ENCODE results near the gene HEATR1.
"Not testable (repeated sequence)": the region's sequence is repeated elsewhere in the genome, so short reads cannot be mapped to it uniquely, and the experiment has no call there.

Gene HEATR1

DNA sequence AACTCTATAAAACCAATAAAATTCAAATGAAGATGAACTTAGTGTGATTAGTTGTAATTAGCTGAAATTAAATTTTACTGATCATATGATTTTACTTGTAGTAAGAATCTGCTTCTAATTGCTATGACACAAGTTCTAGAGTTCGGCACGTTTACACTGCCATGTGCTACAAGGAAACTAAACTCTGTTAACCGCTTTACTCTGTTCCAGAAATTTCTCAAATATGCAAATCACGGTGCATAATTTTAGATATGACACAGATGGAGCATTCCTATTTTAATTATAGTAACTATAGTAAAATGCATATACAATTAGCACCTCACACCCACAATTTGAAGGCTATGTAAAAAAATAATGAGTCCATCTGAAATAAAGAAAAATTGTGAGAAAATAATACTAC lies 14.8 kb downstream of the HEATR1 start:
- FAIRE-seq (no peak), DNase-seq (ENCODE audit: low spot score) (no peak)

- DNase-seq (ENCODE audit: low spot score) = no peak
These were observed 22.8 kb downstream of the HEATR1 start for GRCh38 chr1:236581528-236581927.

DNA sequence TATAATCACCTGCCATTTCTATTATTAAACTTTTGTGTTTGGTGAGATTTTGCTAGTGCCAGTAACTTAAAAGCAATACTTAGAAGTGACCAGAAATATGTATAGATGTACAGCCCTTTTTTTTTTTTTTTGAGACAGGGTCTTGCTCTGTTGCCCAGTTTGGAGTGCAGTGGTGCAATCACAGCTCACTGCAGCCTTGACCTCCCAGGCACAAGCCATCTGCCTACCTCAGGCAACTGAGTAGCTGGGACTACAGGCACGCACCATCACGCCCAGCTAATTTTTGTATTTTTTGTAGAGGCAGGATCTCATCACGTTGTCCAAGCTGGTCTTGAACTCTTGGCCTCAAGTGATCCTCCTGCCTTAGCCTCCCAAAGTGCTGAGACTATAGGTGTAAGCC lies 23.9 kb downstream of the HEATR1 start:
- FAIRE-seq; DNase-seq (ENCODE audit: low spot score): not testable (repeated sequence)

More at GRCh38 chr1:236581528-236581927, 22.8 kb downstream of the HEATR1 start:
- no peak for FAIRE-seq

GRCh38 chr1:236578661-236579060 lies 25.7 kb downstream of the HEATR1 start:
- FAIRE-seq (no peak), DNase-seq (ENCODE audit: low spot score) (no peak)

DNA sequence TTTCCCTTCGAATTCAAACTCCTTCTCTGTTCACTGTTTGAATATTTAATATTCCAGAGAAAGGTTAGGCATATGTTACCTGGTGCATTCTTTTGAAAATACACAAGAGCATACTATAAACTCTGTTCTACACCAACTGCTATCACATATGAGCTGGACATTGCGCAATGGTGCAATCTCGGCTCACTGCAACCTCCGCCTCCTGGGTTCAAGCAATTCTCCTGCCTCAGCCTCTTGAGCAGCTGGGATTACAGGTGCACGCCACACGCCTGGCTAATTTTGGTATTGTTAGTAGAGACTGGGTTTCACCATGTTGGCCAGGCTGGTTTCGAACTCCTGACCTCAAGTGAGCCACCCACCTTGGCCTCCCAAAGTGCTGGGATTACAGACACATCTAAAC lies 27.3 kb downstream of the HEATR1 start:
- not testable (repeated sequence) for FAIRE-seq; DNase-seq (ENCODE audit: low spot score)

- no peak for DNase-seq (ENCODE audit: low spot score)
- FAIRE-seq = no peak
These were observed 28.3 kb downstream of the HEATR1 start for GRCh38 chr1:236576004-236576403.

- no peak for DNase-seq (ENCODE audit: low spot score)
- no peak for FAIRE-seq
These were observed 28.8 kb downstream of the HEATR1 start for GRCh38 chr1:236575523-236575922.

- DNase-seq (ENCODE audit: low spot score) = no peak
- no peak for FAIRE-seq
These were observed 35.9 kb downstream of the HEATR1 start for GRCh38 chr1:236568285-236568894.

GRCh38 chr1:236565530-236565929 lies 38.8 kb downstream of the HEATR1 start:
- DNase-seq (ENCODE audit: low spot score) = no peak
- no peak for FAIRE-seq

DNA sequence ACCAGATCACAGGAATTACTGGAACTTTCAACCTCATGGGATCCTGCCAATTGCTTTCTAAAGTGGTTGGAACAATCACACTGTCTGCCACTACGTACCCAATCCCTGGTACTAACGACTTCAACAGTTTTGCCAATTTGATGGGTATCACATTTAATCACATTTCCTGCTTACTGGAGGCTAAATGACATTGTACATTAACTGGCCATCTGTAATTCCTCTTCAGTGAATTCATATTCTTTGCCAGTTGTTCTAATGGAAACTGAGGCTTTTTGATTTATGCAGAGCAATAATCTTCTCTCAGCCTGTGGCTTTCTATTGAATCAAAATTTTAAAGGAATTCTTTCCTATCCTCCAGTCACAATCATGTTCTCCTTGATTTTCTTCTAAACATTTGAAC lies 42.3 kb downstream of the HEATR1 start:
- DNase-seq (ENCODE audit: low spot score) (no peak), FAIRE-seq (no peak)

GRCh38 chr1:236560213-236560771 lies 44.0 kb downstream of the HEATR1 start:
- FAIRE-seq (no peak), DNase-seq (ENCODE audit: low spot score) (no peak)

- DNase-seq (ENCODE audit: low spot score) (no peak), FAIRE-seq (no peak)
These were observed 45.5 kb downstream of the HEATR1 start for GRCh38 chr1:236558846-236559245.

DNA sequence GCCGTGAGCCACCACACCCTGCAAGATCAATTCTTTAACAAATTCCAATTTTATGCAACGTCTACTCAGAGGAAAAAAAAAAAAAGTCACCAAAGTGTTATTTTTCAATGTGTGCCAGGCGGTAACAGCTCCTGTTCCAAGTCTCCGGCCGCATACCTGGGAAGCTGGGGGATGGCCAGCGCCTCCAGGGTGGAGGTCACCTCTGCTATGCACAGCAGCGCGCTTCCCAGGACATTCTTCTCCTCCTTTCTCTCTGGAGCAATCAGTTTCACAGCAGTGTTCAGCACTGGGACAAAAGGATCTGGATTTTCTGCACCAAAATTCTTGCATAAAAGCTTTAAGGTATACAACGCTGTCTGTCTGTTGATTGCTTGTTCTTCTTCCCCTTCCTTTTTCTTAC lies 46.2 kb downstream of the HEATR1 start:
- FAIRE-seq = no peak
- no peak for DNase-seq (ENCODE audit: low spot score)

GRCh38 chr1:236556606-236557005 lies 47.7 kb downstream of the HEATR1 start:
- FAIRE-seq = no peak
- no peak for DNase-seq (ENCODE audit: low spot score)

DNA sequence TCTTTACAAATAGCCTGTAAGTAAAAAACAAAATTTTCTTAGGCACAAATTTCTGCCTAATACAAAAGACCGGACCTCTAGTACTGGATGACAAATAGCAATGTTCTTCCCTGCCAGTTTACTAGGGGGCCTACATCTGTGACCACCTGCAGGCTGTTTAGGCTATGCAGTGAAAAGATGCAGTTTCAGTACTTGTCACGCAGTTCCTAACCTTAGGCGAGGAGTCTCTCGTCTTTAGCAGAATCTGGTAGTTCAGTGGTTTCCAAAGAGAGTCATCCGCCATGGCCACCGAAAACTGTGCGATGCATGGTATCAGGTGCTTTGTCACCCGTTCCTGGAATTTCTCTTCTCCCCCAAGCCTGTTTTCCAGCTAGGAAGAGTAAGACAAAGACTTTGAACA lies 50.9 kb downstream of the HEATR1 start:
- DNase-seq (ENCODE audit: low spot score) (no peak), FAIRE-seq (no peak)

- no peak for FAIRE-seq
- no peak for DNase-seq (ENCODE audit: low spot score)
These were observed 51.4 kb downstream of the HEATR1 start for GRCh38 chr1:236552901-236553300.

DNA sequence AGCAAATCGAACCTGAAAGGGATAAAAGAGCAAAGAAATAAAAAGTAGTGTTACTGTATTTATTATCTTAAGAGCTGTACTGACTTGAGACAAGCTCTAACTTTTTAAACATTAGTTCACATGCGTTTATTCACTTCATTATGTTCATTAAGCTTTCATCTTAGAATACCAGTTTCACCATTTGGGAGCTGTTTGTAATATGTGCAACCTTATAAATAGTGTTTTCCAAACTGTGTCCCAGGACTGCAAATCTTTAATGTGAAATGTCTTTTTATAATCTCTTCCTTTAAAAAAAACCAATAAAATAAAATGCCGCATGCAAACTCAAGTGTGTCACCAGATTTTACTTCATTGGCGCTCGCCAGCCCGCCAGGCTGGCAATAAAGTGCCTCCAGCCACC lies 52.2 kb downstream of the HEATR1 start:
- FAIRE-seq = no peak
- DNase-seq (ENCODE audit: low spot score) = no peak

GRCh38 chr1:236550961-236551851 lies 53.1 kb downstream of the HEATR1 start:
- no peak for DNase-seq (ENCODE audit: low spot score)
- no peak for FAIRE-seq

DNA sequence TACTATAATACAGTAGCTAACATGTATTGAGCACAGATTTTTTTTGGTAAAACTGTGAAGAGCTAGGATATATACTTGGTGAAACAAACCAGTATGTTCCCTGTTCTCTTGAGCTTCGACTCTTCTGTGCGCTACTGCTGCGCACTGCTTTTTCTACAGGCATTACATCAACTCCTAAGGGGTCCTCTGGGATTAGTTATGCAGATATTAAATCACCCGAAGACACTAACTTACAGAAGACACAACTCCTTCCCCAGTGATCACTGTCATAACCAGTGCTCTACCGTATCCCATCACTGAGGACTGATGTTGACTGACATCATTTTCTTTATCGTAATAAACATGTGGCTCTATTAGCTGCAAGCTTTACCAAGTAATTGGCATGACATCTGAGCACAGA lies 55.9 kb downstream of the HEATR1 start:
- FAIRE-seq = no peak
- no peak for DNase-seq (ENCODE audit: low spot score)

- DNase-seq (ENCODE audit: low spot score) (no peak), FAIRE-seq (no peak)
These were observed 58.6 kb downstream of the HEATR1 start for GRCh38 chr1:236545621-236546169.

GRCh38 chr1:236543065-236543669 lies 61.1 kb downstream of the HEATR1 start:
- no peak for FAIRE-seq
- no peak for DNase-seq (ENCODE audit: low spot score)

DNA sequence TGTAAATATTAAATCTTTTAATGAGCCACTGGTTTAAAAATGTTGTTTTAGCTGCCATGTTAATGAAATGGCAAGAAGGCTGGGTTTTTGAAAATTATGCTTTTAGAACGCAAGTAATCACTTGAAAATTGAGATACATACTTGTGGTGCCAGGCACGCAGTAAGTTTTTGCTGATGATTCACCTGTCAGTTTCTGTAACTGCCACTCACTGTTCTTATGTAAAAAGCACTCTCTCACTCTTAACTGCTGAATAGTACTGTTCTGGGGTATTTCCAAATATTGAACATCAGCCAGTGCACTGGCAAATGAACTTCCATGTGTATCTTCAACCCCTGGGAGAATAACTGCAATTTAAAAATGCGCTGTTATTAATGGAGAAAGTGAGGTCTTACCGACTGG lies 62.6 kb downstream of the HEATR1 start:
- FAIRE-seq = no peak
- no peak for DNase-seq (ENCODE audit: low spot score)
